M059J (cell line): ENCODE results near the gene THOC1. TPM values are rescaled to one million over a fixed set of nuclear protein-coding genes. Genes with fewer than 3 reads are reported as not detected.
"Not testable (repeated sequence)": the region's sequence is repeated elsewhere in the genome, so short reads cannot be mapped to it uniquely, and the experiment has no call there.

Experiments used
- DNase-seq: peaks from one replicate; pipeline ENCODE4 v3.0.0-alpha.2; 2012; ENCODE audit warnings: low read depth
- total RNA-seq: library from RNA; depleted of rRNA; stranded (reverse); fragments of >200 nt; shearing (Covaris generic); gene quantifications from 2 replicates; pipeline ENCODE4 v1.2.3, GENCODE V29; 2014; rRNA removed

Gene THOC1
- total RNA-seq = 31.8 and 38.9 TPM in 2 replicates

- DNase-seq = peak; percentile 88
These were observed at the start of gene THOC1 for GRCh38 chr18:267688-268552. THOC1 (minus strand) TSS chr18:268047; CDS start chr18:268019, 28 bp downstream.

- DNase-seq = no peak
These were observed 49.8 kb upstream of the THOC1 start for GRCh38 chr18:317618-318017.

- DNase-seq = no peak
These were observed 48.5 kb upstream of the THOC1 start for GRCh38 chr18:316393-316792.

GRCh38 chr18:313931-314330 is 46.1 kb upstream of the THOC1 start:
- DNase-seq = no peak

GRCh38 chr18:312415-312814 is 44.6 kb upstream of the THOC1 start:
- no peak for DNase-seq

GRCh38 chr18:310042-310441 is 42.2 kb upstream of the THOC1 start:
- DNase-seq = no peak

GRCh38 chr18:308086-308485 is 40.2 kb upstream of the THOC1 start:
- DNase-seq = not testable (repeated sequence)

- DNase-seq = no peak
These were observed 38.9 kb upstream of the THOC1 start for GRCh38 chr18:306608-307255.

- peak; percentile 70 for DNase-seq
These were observed 37.2 kb upstream of the THOC1 start for GRCh38 chr18:305003-305501.

- no peak for DNase-seq
These were observed 35.8 kb upstream of the THOC1 start for GRCh38 chr18:303607-304006.

GRCh38 chr18:303011-303410 is 35.2 kb upstream of the THOC1 start:
- DNase-seq = no peak

GRCh38 chr18:302097-302496 is 34.2 kb upstream of the THOC1 start:
- DNase-seq = no peak

GRCh38 chr18:297936-298335 is 30.1 kb upstream of the THOC1 start:
- peak; percentile 38 for DNase-seq

- DNase-seq = peak; percentile 12
These were observed 28.1 kb upstream of the THOC1 start for GRCh38 chr18:295756-296490.

GRCh38 chr18:294566-294965 is 26.7 kb upstream of the THOC1 start:
- DNase-seq = no peak

- DNase-seq = peak; percentile 12
These were observed 25.7 kb upstream of the THOC1 start for GRCh38 chr18:293536-293935.

GRCh38 chr18:292271-292670 is 24.4 kb upstream of the THOC1 start:
- DNase-seq = no peak

GRCh38 chr18:289970-290369 is 22.1 kb upstream of the THOC1 start:
- DNase-seq = not testable (repeated sequence)

- no peak for DNase-seq
These were observed 21.2 kb upstream of the THOC1 start for GRCh38 chr18:289026-289425.

- DNase-seq = peak; percentile 37
These were observed 18.9 kb upstream of the THOC1 start for GRCh38 chr18:286515-287310.

GRCh38 chr18:285817-286216 is 18.0 kb upstream of the THOC1 start:
- DNase-seq = no peak
